Articular chondrocyte of knee joint (primary cell): ENCODE results near the gene CBX5. TPM values are rescaled to one million over a fixed set of nuclear protein-coding genes. Genes with fewer than 3 reads are reported as not detected.

ENCODE experiments used
- small RNA-seq: library from RNA; depleted of rRNA; stranded (forward); fragments of <200 nt; gene quantifications from one replicate; pipeline ENCODE3, GENCODE V24; 2012
- total RNA-seq: library from RNA; depleted of rRNA; stranded (reverse); fragments of >200 nt; gene quantifications from 2 replicates; pipeline ENCODE4 v1.2.3, GENCODE V29; 2012

Gene CBX5
- 67.9 and 72.2 TPM in 2 replicates for total RNA-seq

DNA sequence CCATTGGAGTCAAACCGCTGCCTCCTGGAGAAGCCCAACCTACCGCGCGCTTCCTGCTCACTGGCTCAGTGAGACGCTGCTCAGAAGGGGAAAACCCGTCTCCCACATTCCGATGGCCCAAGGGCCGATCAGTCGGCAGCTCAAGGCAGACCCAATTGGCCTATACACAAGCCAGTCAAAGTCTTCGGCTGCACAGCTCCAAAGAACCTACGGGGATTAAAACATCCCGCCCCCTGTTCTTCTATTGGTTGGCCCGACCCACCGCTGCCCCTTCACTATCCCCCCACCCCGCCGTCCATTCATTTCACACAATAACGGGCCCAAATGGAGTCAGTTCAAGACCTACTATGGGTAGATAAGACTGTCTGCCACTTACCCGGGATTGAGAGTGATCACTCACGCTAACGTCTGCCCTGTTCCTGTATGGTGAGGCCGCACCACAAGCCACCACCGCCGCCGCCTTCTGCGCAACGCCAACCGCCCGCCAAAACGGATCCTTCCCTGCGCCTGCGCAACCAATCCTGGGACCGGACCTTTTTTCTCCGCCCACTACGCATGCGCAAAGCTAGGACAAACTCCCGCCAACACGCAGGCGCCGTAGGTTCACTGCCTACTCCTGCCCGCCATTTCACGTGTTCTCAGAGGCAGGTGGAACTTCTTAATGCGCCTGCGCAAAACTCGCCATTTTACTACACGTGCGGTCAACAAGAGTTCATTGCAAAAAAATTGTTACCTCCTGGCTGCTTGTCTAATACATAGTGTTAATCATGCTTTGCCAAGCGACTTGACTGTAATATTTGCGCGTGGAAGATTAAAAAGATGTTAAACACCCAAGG is at the start of gene CBX5:
Gene CBX5 (minus strand): TSS at position 491 of the 836 bp plus-strand sequence. CDS start 22,472 bp downstream, outside the sequence.

GRCh38 chr12:54324617-54325441 is 44.9 kb upstream of the CBX5 start, which contains the start of gene COPZ1:
Gene COPZ1 (plus strand): TSS chr12:54325131. CDS start chr12:54325164, 33 bp downstream.

GRCh38 chr12:54300732-54301427 is 21.0 kb upstream of the CBX5 start, which contains the start of gene NFE2:
Gene NFE2 (minus strand): TSS chr12:54301015. CDS start chr12:54295248, 5,767 bp downstream.

GRCh38 chr12:54280468-54281260 is 742 bp upstream of the CBX5 start, which contains the start of gene HNRNPA1:
Gene HNRNPA1 (plus strand): TSS chr12:54280726. CDS start chr12:54280808, 82 bp downstream.

Small RNA genes lying within 50 kb of the gene (small RNA-seq; reads per million reads assigned to genes)
- not detected for gene RN7SL390P
- not detected for gene RNU6-950P

Other genes starting within 250 kb of the CBX5 start
- 1.7 and 3.3 TPM in 2 replicates for gene HOXC5, start 247.1 kb downstream of the CBX5 start, total RNA-seq
- 2.2 and 4.6 TPM in 2 replicates for gene HOXC4, start 226.3 kb downstream of the CBX5 start, total RNA-seq
- 22.6 and 24.5 TPM in 2 replicates for gene SMUG1, start 91.1 kb downstream of the CBX5 start, total RNA-seq
- 517 and 660 TPM in 2 replicates for gene HNRNPA1, start 604 bp upstream of the CBX5 start, total RNA-seq
- gene NFE2, start 20.9 kb upstream of the CBX5 start, total RNA-seq = 0.43 and 0.65 TPM in 2 replicates
- 126 and 145 TPM in 2 replicates for gene COPZ1, start 45.0 kb upstream of the CBX5 start, total RNA-seq
- gene GPR84, start 84.4 kb upstream of the CBX5 start, total RNA-seq = under 0.01 and 0.13 TPM in 2 replicates
- 2.9 and 3.6 TPM in 2 replicates for gene ZNF385A, start 104.6 kb upstream of the CBX5 start, total RNA-seq
- 294 and 310 TPM in 2 replicates for gene ITGA5, start 139.1 kb upstream of the CBX5 start, total RNA-seq
- gene GTSF1, start 193.5 kb upstream of the CBX5 start, total RNA-seq = not detected in 2 replicates
- gene NCKAP1L, start 217.6 kb upstream of the CBX5 start, total RNA-seq = 0.11 and 0.26 TPM in 2 replicates